ENCODE data around the gene AUTS2. TPM values are rescaled to one million over a fixed set of nuclear protein-coding genes. Genes with fewer than 3 reads are reported as not detected.

The AUTS2 gene
- total RNA-seq, 6 experiments from 2014 or later = 10.4 to 32.0 (median 19.3) TPM

DNA sequence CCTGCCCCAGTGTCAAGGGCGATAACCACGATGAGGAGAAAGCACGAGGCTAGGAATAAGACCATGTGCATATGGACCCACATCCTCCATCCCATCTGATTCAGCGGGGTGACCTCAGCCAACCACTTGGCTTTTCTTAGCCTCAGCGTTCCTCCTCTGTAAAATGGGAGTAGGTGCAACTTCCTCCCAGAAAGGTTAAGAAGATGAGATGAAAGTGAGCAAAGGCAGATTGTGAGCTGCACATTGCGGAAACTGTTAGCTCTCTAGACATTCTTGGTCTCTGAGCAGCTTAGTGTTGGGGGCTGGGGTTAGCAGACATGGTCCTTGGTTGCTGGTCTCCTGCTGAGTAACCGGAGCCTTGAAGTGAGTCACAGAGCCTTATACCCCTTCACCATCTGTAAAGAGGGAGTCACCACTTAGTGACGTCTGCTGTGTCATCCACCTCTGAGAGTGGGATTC lies 1036.4 kb downstream of the AUTS2 start:
- WGBS (ENCODE audit: insufficient coverage, low coverage, low lambda C conversion rate, missing lambda C conversion rate) = 93% methylated on average over 5 of the region's 8 CpGs
- DNase-seq (no peak), ATAC-seq (no peak)

DNA sequence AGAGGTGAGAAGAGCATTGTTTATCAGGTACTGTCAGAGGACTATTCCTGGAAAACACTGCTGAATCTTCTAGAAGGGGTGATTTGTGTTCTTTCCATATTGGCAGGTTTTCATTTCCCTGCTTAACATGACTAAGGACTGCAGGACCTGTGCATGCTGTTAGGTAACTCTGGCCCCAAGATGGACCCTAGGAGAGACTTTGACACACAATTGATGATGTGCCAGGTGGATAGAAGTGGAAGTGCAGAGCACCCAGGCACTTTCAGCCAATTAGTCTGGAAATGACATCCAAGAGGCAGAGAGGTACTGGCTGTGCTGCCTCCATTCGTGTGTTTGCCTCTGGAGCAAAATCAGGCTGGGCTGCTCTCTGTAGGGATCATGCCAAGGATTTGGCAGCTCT lies 1037.4 kb downstream of the AUTS2 start:
- H3K4me3 ChIP-seq = no peak overlapping the region

More for the DNA sequence above, 1036.4 kb downstream of the AUTS2 start:
- H3K4me3 ChIP-seq = no peak overlapping the region
- H3K4me1 ChIP-seq = peaks cover 0 to 4% (median 2%) of the 10 kb centered on the region in 4 donors
- intact Hi-C loops (cut with DNase I) = no loop called here
- no peak overlapping the region for H3K27ac ChIP-seq
- H3K27me3 ChIP-seq = no peaks in the 10 kb centered on the region
- H3K9me3 ChIP-seq = no peaks in the 10 kb centered on the region
- no peaks in the 10 kb centered on the region for H3K36me3 ChIP-seq
- no peak for TF ChIP-seq POLR2A (IDR thresholded peaks at IDR 0.05)
- TF ChIP-seq, protein P1, sequence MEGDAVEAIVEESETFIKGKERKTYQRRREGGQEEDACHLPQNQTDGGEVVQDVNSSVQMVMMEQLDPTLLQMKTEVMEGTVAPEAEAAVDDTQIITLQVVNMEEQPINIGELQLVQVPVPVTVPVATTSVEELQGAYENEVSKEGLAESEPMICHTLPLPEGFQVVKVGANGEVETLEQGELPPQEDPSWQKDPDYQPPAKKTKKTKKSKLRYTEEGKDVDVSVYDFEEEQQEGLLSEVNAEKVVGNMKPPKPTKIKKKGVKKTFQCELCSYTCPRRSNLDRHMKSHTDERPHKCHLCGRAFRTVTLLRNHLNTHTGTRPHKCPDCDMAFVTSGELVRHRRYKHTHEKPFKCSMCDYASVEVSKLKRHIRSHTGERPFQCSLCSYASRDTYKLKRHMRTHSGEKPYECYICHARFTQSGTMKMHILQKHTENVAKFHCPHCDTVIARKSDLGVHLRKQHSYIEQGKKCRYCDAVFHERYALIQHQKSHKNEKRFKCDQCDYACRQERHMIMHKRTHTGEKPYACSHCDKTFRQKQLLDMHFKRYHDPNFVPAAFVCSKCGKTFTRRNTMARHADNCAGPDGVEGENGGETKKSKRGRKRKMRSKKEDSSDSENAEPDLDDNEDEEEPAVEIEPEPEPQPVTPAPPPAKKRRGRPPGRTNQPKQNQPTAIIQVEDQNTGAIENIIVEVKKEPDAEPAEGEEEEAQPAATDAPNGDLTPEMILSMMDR (IDR thresholded peaks at IDR 0.05) = no peak

DNA sequence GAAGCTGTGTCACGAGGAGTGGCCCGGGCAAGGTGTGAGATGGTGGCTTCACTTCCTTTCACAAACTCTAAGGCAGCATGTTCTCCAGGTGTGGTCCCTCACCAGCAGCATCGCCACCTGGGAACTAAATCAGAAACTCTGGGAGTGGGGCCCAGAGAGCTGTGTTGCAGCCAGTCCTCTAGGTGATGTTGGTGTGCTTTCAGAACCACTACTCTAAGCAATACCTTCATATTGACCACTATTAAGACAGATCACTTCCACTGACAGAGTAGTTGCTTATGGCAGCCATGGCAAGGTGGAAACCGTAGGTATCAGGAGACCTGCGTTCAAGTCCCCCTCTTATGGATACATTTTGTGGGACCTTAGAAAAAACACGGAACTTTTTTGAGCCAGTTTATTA lies 1037.9 kb downstream of the AUTS2 start:
- Histone ChIP-seq H3K9me3 (no peaks in the 10 kb centered on the region), H3K27ac (no peak overlapping the region), H3K4me1 (peaks cover 0 to 4% (median 2%) of the 10 kb centered on the region in 4 donors), H3K27me3 (no peaks in the 10 kb centered on the region), H3K4me3 (no peak overlapping the region), H3K36me3 (no peaks in the 10 kb centered on the region)
- intact Hi-C loops (cut with DNase I) = no loop called here
- DNase-seq (no peak), ATAC-seq (no peak)
- no peak for TF ChIP-seq POLR2A (IDR thresholded peaks at IDR 0.05)
- TF ChIP-seq, protein P1 (IDR thresholded peaks at IDR 0.05) = no peak
- WGBS (ENCODE audit: insufficient coverage, low coverage, low lambda C conversion rate, missing lambda C conversion rate) = 97% methylated on average over 5 of the region's 6 CpGs

More for the DNA sequence above, 1037.4 kb downstream of the AUTS2 start:
- Histone ChIP-seq H3K4me1 (peaks cover 0 to 4% (median 2%) of the 10 kb centered on the region in 4 donors), H3K9me3 (no peaks in the 10 kb centered on the region), H3K27me3 (no peaks in the 10 kb centered on the region), H3K27ac (no peak overlapping the region), H3K36me3 (no peaks in the 10 kb centered on the region)
- ATAC-seq (peak; percentile 13 to 60 (median 40)), DNase-seq (no peak)
- intact Hi-C loops (cut with DNase I) = no loop called here
- WGBS (ENCODE audit: insufficient coverage, low coverage, low lambda C conversion rate, missing lambda C conversion rate) = no CpG with 5 or more reads among the region's 1 CpG
- TF ChIP-seq, protein P1 (IDR thresholded peaks at IDR 0.05) = no peak
- no peak for TF ChIP-seq POLR2A (IDR thresholded peaks at IDR 0.05)

DNA sequence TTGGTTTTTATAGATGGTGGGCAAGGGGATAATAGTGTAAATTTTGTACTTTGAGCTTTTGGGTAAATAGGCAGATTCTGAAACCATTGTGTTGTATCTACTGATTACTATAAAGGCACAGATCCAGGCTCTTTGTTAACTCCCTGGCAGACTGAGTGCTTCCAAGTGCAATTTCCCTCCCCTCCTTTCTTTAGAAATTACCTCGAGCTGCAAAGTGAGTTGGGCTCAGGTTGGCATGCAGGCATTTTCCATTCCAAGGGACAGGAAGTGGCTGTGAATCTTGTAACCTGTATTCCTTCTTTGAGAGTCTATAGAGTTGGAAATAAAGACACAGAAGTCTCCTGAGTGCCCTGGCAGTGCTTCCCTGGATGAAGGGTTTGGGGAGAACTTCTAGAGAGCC lies 1039.5 kb downstream of the AUTS2 start:
- H3K4me1 ChIP-seq = peaks cover 0 to 4% (median 2%) of the 10 kb centered on the region in 4 donors
- no peaks in the 10 kb centered on the region for H3K27me3 ChIP-seq
- H3K9me3 ChIP-seq = no peaks in the 10 kb centered on the region
- DNase-seq = no peak
- intact Hi-C loops (cut with DNase I) = no loop called here
- H3K4me3 ChIP-seq = no peak overlapping the region
- no peaks in the 10 kb centered on the region for H3K36me3 ChIP-seq
- WGBS (ENCODE audit: insufficient coverage, low coverage, low lambda C conversion rate, missing lambda C conversion rate) = no CpG with 5 or more reads among the region's 1 CpG
- H3K27ac ChIP-seq = no peak overlapping the region
- TF ChIP-seq, protein P1 (IDR thresholded peaks at IDR 0.05) = no peak
- TF ChIP-seq POLR2A (IDR thresholded peaks at IDR 0.05) = no peak
- ATAC-seq = no peak
